Inferior parietal cortex (tissue), 1 donor: ENCODE results near the gene CHN1.

Experiments used
- DNase-seq: peaks from one replicate; pipeline ENCODE4 v3.0.0-alpha.2; 2016; ENCODE audit errors: extremely low spot score

Gene CHN1

GRCh38 chr2:175010848-175011254, 5.7 kb upstream of the CHN1 start:
- no peak for DNase-seq

- DNase-seq, result no peak
These were observed 4.9 kb upstream of the CHN1 start for GRCh38 chr2:175009917-175010621.

- DNase-seq, result no peak
These were observed 3.8 kb upstream of the CHN1 start for GRCh38 chr2:175008801-175009495.

- no peak for DNase-seq
These were observed 2.8 kb upstream of the CHN1 start for GRCh38 chr2:175008009-175008408.

GRCh38 chr2:175007510-175007909, 2.3 kb upstream of the CHN1 start:
- DNase-seq, result no peak

GRCh38 chr2:175006281-175006680, 1.1 kb upstream of the CHN1 start:
- no peak for DNase-seq

- DNase-seq, result no peak
These were observed 618 bp upstream of the CHN1 start for GRCh38 chr2:175005733-175006264.

GRCh38 chr2:175004730-175004979, 526 bp downstream of the CHN1 start:
- no peak for DNase-seq

- DNase-seq, result no peak
These were observed 1.1 kb downstream of the CHN1 start for GRCh38 chr2:175003875-175004729.

- DNase-seq, result no peak
These were observed 2.5 kb downstream of the CHN1 start for GRCh38 chr2:175002547-175003274.

- no peak for DNase-seq
These were observed 3.6 kb downstream of the CHN1 start for GRCh38 chr2:175001566-175001965.

GRCh38 chr2:174997110-174997509, 8.1 kb downstream of the CHN1 start:
- DNase-seq, result no peak

GRCh38 chr2:174996622-174997021, 8.6 kb downstream of the CHN1 start:
- no peak for DNase-seq

- DNase-seq, result no peak
These were observed 10.8 kb downstream of the CHN1 start for GRCh38 chr2:174994381-174994780.

GRCh38 chr2:174992886-174993285, 12.3 kb downstream of the CHN1 start:
- no peak for DNase-seq

- DNase-seq, result no peak
These were observed 19.6 kb downstream of the CHN1 start for GRCh38 chr2:174985614-174986013.

GRCh38 chr2:174984561-174984960, 20.6 kb downstream of the CHN1 start:
- DNase-seq, result no peak

- DNase-seq, result no peak
These were observed 23.9 kb downstream of the CHN1 start for GRCh38 chr2:174981331-174981730.

- DNase-seq, result no peak
These were observed 25.2 kb downstream of the CHN1 start for GRCh38 chr2:174979996-174980395.

- no peak for DNase-seq
These were observed 27.8 kb downstream of the CHN1 start for GRCh38 chr2:174977364-174977763.

GRCh38 chr2:174974131-174974530, 31.1 kb downstream of the CHN1 start:
- DNase-seq, result no peak

- no peak for DNase-seq
These were observed 32.3 kb downstream of the CHN1 start for GRCh38 chr2:174972924-174973323.
